Measurements from ENCODE around the gene PLPPR3. TPM values are rescaled to one million over a fixed set of nuclear protein-coding genes. Genes with fewer than 3 reads are reported as not detected.
"Not testable (repeated sequence)": the region's sequence is repeated elsewhere in the genome, so short reads cannot be mapped to it uniquely, and the experiment has no call there.

The PLPPR3 gene
- total RNA-seq, 1 experiment from 2014 or later: 0.81 TPM

DNA sequence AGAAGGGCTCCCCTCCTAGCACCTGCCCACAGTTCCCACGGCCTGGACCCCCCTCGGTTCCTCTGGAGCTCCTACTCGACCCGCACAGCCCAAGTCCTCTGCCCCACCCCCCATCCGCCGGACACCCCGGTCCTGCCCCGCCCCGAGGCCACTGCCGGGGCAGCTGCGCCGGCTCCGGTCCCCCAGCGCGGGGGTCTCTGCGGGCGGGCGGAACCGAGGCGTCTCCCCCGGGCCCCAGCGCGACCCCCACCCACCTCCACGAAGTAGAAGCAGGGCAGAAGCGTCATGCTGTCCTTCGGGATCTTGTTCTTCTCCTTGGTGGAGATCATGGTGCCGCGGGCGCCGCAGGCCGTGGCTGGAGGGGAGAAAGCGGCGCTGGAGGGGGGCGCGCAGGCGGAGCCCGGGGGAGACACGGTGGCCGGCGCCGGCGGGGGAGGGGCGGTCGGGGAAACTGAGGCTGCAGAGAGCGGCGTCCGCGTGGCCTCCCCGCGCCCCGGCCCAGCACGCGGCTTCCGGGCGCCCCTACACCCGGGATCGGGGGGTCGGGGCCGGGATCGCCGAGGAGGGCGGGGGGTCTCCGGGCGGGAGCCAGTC lies 427 bp downstream of the PLPPR3 start:
- Histone ChIP-seq H3K27ac (no peak overlapping the region), H3K9me3 (ENCODE audit: insufficient read depth, low read depth) (no peaks in the 10 kb centered on the region), H3K4me3 (no peak overlapping the region), H3K9me2 (ENCODE audit: insufficient read depth) (no peaks in the 10 kb centered on the region), H2AFZ (no peak overlapping the region), H3K79me2 (ENCODE audit: low read depth) (no peaks in the 10 kb centered on the region), H3K4me1 (replicated peaks; ENCODE audit: insufficient read depth) (peaks cover 6% of the 10 kb centered on the region), H3F3A (ENCODE audit: insufficient read depth, low read depth) (peaks cover 14% of the 10 kb centered on the region; the same call in 1 of the 2 replicates), H3K4me2 (no peak overlapping the region), H3K36me3 (ENCODE audit: low read depth) (no peaks in the 10 kb centered on the region), H4K20me1 (ENCODE audit: insufficient read depth) (no peaks in the 10 kb centered on the region), H3K27me3 (ENCODE audit: insufficient read depth, low read depth) (no peaks in the 10 kb centered on the region)
- intact Hi-C loops (cut with micrococcal nuclease; ENCODE audit: unreplicated experiment): no loop called here
- no peak for DNase-seq
- BruUV-seq (replicated peaks): no TSS peak
- CTCF ChIA-PET: no interaction called here
- TF ChIP-seq, protein P1, sequence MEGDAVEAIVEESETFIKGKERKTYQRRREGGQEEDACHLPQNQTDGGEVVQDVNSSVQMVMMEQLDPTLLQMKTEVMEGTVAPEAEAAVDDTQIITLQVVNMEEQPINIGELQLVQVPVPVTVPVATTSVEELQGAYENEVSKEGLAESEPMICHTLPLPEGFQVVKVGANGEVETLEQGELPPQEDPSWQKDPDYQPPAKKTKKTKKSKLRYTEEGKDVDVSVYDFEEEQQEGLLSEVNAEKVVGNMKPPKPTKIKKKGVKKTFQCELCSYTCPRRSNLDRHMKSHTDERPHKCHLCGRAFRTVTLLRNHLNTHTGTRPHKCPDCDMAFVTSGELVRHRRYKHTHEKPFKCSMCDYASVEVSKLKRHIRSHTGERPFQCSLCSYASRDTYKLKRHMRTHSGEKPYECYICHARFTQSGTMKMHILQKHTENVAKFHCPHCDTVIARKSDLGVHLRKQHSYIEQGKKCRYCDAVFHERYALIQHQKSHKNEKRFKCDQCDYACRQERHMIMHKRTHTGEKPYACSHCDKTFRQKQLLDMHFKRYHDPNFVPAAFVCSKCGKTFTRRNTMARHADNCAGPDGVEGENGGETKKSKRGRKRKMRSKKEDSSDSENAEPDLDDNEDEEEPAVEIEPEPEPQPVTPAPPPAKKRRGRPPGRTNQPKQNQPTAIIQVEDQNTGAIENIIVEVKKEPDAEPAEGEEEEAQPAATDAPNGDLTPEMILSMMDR (conservative IDR thresholded peaks at IDR 0.05): no peak
- TF ChIP-seq EZH2 (IDR thresholded peaks at IDR 0.05; ENCODE audit: low read depth): no peak
- POLR2A ChIA-PET (ENCODE audit: unreplicated experiment): no interaction called here

DNA sequence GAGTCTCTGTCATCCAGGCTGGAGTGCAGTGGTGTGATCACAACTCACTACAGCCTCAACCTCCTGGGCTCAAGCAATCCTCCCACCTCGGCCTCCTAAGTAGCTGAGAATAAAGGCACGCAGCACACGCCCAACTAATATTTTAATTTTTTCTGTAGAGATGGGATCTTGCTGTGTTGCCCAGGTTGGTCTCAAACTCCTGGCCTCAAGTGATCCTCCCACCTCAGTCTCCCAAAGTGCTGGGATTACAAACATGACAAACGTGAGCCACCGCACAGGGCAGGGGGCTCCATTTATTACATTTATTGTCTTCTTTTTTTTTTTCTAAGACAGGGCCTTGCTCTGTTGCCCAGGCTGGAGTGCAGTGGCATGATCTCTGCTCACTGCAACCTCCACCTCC lies 1.5 kb downstream of the PLPPR3 start:
- H3K4me3 ChIP-seq; H2AFZ ChIP-seq; H3K4me2 ChIP-seq; H3K36me3 ChIP-seq (ENCODE audit: low read depth); H3K9me2 ChIP-seq (ENCODE audit: insufficient read depth); H3K4me1 ChIP-seq (replicated peaks; ENCODE audit: insufficient read depth); H3K79me2 ChIP-seq (ENCODE audit: low read depth); H3K27me3 ChIP-seq (ENCODE audit: insufficient read depth, low read depth); intact Hi-C loops (cut with micrococcal nuclease; ENCODE audit: unreplicated experiment); BruUV-seq (replicated peaks); DNase-seq; H4K20me1 ChIP-seq (ENCODE audit: insufficient read depth); H3K9me3 ChIP-seq (ENCODE audit: insufficient read depth, low read depth); H3K27ac ChIP-seq: not testable (repeated sequence)
- H3F3A ChIP-seq (ENCODE audit: insufficient read depth, low read depth): peaks cover 14% of the 10 kb centered on the region; the same call in 1 of the 2 replicates
- ChIA-PET POLR2A (ENCODE audit: unreplicated experiment) (interaction anchor here (0.5 kb wide), 1 partner anchor 40 kb away, joined by 3 read pairs; no protein-coding TSS in a partner anchor), CTCF (interaction anchor here (0.6 kb wide), 1 partner anchor 34 kb away, joined by 4 read pairs; no protein-coding TSS in a partner anchor)

DNA sequence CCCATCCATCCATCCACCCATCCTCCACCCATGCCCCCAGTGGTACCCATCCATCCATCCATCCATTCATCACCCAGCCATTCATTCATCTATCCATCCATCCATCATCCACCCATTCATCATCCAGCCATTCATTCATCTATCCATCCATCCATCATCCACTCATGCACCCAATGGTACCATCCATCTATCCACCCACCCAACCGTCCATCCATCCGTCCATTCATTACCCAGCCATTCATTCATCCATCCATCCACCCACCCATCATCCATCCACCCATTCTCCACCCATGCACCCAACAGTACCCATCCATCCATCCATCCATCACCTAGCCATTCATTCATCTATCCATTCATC lies 5.3 kb downstream of the PLPPR3 start:
- Histone ChIP-seq H3F3A (ENCODE audit: insufficient read depth, low read depth) (peaks cover 10% of the 10 kb centered on the region; the same call in 1 of the 2 replicates), H3K27me3 (ENCODE audit: insufficient read depth, low read depth) (no peaks in the 10 kb centered on the region), H3K27ac (no peak overlapping the region), H3K36me3 (ENCODE audit: low read depth) (no peaks in the 10 kb centered on the region), H3K4me3 (no peak overlapping the region), H3K9me3 (ENCODE audit: insufficient read depth, low read depth) (no peaks in the 10 kb centered on the region), H3K79me2 (ENCODE audit: low read depth) (no peaks in the 10 kb centered on the region), H3K9me2 (ENCODE audit: insufficient read depth) (no peaks in the 10 kb centered on the region), H2AFZ (no peak overlapping the region), H3K4me1 (replicated peaks; ENCODE audit: insufficient read depth) (no peaks in the 10 kb centered on the region), H4K20me1 (ENCODE audit: insufficient read depth) (peaks cover 2% of the 10 kb centered on the region), H3K4me2 (no peak overlapping the region)
- intact Hi-C loops (cut with micrococcal nuclease; ENCODE audit: unreplicated experiment): no loop called here
- BruUV-seq (replicated peaks): no TSS peak
- no peak for TF ChIP-seq EZH2 (IDR thresholded peaks at IDR 0.05; ENCODE audit: low read depth)
- TF ChIP-seq, protein P1 (conservative IDR thresholded peaks at IDR 0.05): no peak
- CTCF ChIA-PET: no interaction called here
- POLR2A ChIA-PET (ENCODE audit: unreplicated experiment): no interaction called here
- DNase-seq: no peak
